Neuron (in vitro differentiated cells): Measurements from ENCODE around the gene FNDC5.
"Not testable (repeated sequence)": the region's sequence is repeated elsewhere in the genome, so short reads cannot be mapped to it uniquely, and the experiment has no call there.

Source experiments
- H2AFZ ChIP-seq: one replicate; pipeline ENCODE4 v1.6.1; 2013; ENCODE audit warnings: low read depth, mild to moderate bottlenecking, inconsistent platforms, low read length, moderate library complexity
- H3K27me3 ChIP-seq: one replicate; pipeline ENCODE4 v1.6.1; 2013; ENCODE audit warnings: low read length; ENCODE audit not compliant: insufficient read depth
- H3K36me3 ChIP-seq: one replicate; pipeline ENCODE4 v1.6.1; 2013; ENCODE audit warnings: low read length; ENCODE audit not compliant: insufficient read depth
- H3K4me1 ChIP-seq: one replicate; pipeline ENCODE4 v1.6.1; 2013; ENCODE audit warnings: low read length; ENCODE audit not compliant: insufficient read depth
- H3K4me3 ChIP-seq: 2 replicates; pipeline ENCODE4 v1.5.1; 2013; ENCODE audit warnings: mild to moderate bottlenecking, low read length, moderate library complexity
- H3K9me3 ChIP-seq: one replicate; pipeline ENCODE4 v1.6.1; 2013; ENCODE audit warnings: low read length

FNDC5 gene

GRCh38 chr1:32870615-32871363 is at the start of gene FNDC5:
TSS of gene FNDC5 (minus strand) at chr1:32870912.
- H3K9me3 ChIP-seq, result no peaks in the 10 kb centered on the region
- peaks cover 21% of the 10 kb centered on the region for H3K4me1 ChIP-seq
- H3K27me3 ChIP-seq, result no peaks in the 10 kb centered on the region
- peak within 1 kb of the TSS; percentile 40 for H3K4me3 ChIP-seq
- H3K36me3 ChIP-seq, result no peaks in the 10 kb centered on the region
- H2AFZ ChIP-seq, result peak within 1 kb of the TSS; percentile 30

- no peak overlapping the region for H2AFZ ChIP-seq
- no peak overlapping the region for H3K4me3 ChIP-seq
- H3K36me3 ChIP-seq, result no peaks in the 10 kb centered on the region
- H3K27me3 ChIP-seq, result no peaks in the 10 kb centered on the region
- no peaks in the 10 kb centered on the region for H3K9me3 ChIP-seq
- peaks cover 11% of the 10 kb centered on the region for H3K4me1 ChIP-seq
Observed at GRCh38 chr1:32919811-32920733, 49.4 kb upstream of the FNDC5 start.

GRCh38 chr1:32918179-32918578 is 47.5 kb upstream of the FNDC5 start:
- Histone ChIP-seq H3K9me3 (no peaks in the 10 kb centered on the region), H3K4me1 (peaks cover 4% of the 10 kb centered on the region), H2AFZ (no peak overlapping the region), H3K27me3 (no peaks in the 10 kb centered on the region), H3K4me3 (no peak overlapping the region), H3K36me3 (no peaks in the 10 kb centered on the region)

GRCh38 chr1:32917521-32917920 is 46.8 kb upstream of the FNDC5 start:
- Histone ChIP-seq H3K9me3 (no peaks in the 10 kb centered on the region), H3K4me3 (no peak overlapping the region), H3K36me3 (no peaks in the 10 kb centered on the region), H2AFZ (no peak overlapping the region), H3K27me3 (no peaks in the 10 kb centered on the region), H3K4me1 (peaks cover 4% of the 10 kb centered on the region)

GRCh38 chr1:32915766-32916706 is 45.3 kb upstream of the FNDC5 start:
- Histone ChIP-seq H3K9me3 (no peaks in the 10 kb centered on the region), H3K36me3 (no peaks in the 10 kb centered on the region), H3K27me3 (no peaks in the 10 kb centered on the region), H2AFZ (no peak overlapping the region), H3K4me3 (no peak overlapping the region), H3K4me1 (peaks cover 4% of the 10 kb centered on the region)

DNA sequence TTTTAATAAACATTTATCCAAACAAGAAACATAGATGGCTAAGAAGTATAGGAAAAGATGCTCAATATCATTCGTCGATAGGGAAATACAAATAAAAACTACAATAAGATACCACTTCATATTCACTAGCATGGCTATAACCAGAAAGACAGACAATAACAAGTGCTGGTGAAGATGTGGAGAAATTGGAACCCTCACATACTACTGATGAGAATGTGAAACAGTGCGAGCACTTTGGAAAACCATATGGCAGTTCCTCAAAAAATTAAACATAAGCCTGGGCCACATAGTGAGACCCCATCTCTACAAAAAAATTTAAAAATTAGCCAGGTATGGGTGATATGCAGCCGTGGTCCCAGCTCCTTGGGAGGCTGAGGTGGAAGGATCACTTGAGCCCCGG is 39.6 kb upstream of the FNDC5 start:
- no peak overlapping the region for H3K4me3 ChIP-seq
- H3K36me3 ChIP-seq, result no peaks in the 10 kb centered on the region
- H3K4me1 ChIP-seq, result peaks cover 3% of the 10 kb centered on the region

DNA sequence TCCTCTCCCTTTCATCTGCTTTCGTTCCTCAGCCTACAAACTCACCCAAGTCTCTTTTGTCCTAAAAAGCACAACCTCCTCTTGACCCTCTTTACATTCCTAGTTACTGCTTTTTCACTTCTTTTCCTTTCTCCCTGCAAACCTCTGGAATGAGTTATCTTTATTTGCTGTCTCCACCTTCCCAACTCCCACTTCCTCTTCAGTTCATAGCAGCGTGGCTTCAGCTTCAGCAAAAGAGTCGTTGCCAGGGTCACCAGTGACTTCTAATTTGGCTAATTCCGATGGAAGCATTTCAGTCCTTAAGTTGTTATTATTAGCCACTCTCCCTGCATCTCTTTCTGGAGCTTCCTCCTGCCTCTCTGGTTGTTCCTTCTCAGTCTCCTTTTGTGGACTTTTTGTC is 36.7 kb upstream of the FNDC5 start:
- H3K9me3 ChIP-seq, result no peaks in the 10 kb centered on the region
- peaks cover 3% of the 10 kb centered on the region for H3K4me1 ChIP-seq
- no peak overlapping the region for H3K4me3 ChIP-seq
- peaks cover 12% of the 10 kb centered on the region for H3K27me3 ChIP-seq
- no peaks in the 10 kb centered on the region for H3K36me3 ChIP-seq
- no peak overlapping the region for H2AFZ ChIP-seq

More for the DNA sequence above, 39.6 kb upstream of the FNDC5 start:
- no peak overlapping the region for H2AFZ ChIP-seq
- H3K27me3 ChIP-seq, result peaks cover 5% of the 10 kb centered on the region
- H3K9me3 ChIP-seq, result no peaks in the 10 kb centered on the region

- no peaks in the 10 kb centered on the region for H3K9me3 ChIP-seq
- peaks cover 18% of the 10 kb centered on the region for H3K27me3 ChIP-seq
- H3K4me1 ChIP-seq, result peaks cover 3% of the 10 kb centered on the region
- no peaks in the 10 kb centered on the region for H3K36me3 ChIP-seq
- no peak overlapping the region for H3K4me3 ChIP-seq
- no peak overlapping the region for H2AFZ ChIP-seq
Observed at GRCh38 chr1:32906654-32907053, 35.9 kb upstream of the FNDC5 start.

- H2AFZ ChIP-seq, H3K4me3 ChIP-seq, H3K9me3 ChIP-seq, H3K36me3 ChIP-seq, H3K4me1 ChIP-seq: not testable (repeated sequence)
- H3K27me3 ChIP-seq, result peaks cover 27% of the 10 kb centered on the region
Observed at GRCh38 chr1:32905588-32905987, 34.9 kb upstream of the FNDC5 start.

DNA sequence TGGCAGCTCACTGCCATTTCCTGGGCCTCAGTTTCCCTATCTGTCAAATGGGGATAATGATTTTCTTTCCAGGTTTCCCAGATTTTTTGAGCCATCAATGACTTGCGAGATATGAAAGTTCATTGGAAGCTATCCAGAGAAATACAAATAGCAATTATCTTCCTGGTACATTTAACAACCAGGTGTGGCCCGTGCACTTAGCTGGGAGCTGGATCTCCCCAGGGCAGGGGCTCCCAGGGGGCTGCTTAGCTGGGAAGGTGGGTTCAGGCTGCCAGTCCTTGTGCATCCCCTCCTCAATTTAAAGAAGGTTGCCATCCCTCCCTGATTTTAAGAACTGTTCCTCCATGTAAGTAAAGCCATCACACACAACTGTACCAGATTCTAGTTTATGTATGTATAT is 34.1 kb upstream of the FNDC5 start:
- H2AFZ ChIP-seq, result no peak overlapping the region
- H3K27me3 ChIP-seq, result peaks cover 34% of the 10 kb centered on the region
- H3K4me3 ChIP-seq, result no peak overlapping the region
- no peaks in the 10 kb centered on the region for H3K36me3 ChIP-seq
- no peaks in the 10 kb centered on the region for H3K9me3 ChIP-seq
- peaks cover 5% of the 10 kb centered on the region for H3K4me1 ChIP-seq

DNA sequence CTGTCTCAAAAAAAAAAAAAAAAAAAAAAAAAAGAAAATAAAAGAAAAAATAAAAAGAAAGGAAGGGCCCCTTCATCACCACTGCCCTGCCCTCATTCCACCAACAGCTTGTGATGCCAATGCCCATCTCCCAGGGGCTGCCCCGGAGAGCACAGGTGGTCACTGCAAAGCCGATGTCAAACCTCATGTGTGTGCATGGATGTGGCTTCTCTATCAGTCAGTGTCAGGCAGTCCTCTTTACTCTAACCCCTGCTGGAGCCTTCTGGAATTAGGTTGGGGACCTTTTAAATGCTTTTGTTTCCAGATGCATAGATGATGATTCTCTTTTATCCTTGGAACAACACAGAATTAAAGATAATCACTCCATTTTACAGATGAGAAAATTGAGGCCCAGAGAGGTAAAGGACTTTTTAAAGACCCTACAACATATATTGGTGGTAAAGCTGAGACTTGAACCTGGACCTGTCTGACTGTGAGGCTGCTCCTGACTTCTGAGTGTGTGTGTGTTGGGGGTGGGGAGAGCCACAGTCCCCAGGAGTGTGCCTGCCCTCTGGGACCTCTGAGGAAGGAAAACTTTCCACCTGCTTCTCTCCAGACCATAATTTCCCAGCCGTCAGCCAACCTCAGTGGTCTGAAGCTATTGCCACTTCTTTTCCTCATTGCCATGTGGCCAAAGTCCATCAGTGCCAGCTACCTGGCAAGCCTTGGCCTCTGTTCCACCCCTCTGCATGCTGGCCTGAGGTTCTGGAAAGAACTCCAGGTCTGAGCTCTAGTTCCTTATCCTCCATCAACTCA is 33.5 kb upstream of the FNDC5 start:
- Histone ChIP-seq H3K4me3 (no peak overlapping the region), H3K36me3 (no peaks in the 10 kb centered on the region), H3K4me1 (peaks cover 5% of the 10 kb centered on the region), H2AFZ (no peak overlapping the region), H3K9me3 (no peaks in the 10 kb centered on the region), H3K27me3 (peaks cover 38% of the 10 kb centered on the region)

DNA sequence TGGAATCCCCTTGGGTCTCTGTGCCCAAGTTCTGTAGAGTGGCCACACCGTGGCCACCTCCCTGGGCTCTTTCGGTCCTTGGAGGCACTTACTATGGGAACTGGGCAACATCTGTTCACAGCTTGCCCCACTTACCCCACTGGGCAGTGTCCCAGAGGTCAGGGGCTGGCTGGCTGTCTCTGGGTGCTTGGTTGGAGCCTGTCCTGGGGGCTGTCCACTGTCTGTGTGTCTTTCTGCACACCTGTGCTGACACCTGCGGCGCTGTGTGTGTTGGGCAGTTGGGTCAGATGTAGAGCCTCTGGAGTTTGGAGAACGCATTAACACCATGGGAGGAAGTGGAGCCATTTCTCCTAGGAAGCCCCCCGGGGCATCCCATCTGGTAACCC is 31.8 kb upstream of the FNDC5 start:
- H3K36me3 ChIP-seq, result no peaks in the 10 kb centered on the region
- peaks cover 50% of the 10 kb centered on the region for H3K27me3 ChIP-seq

More for the DNA sequence above, 31.8 kb upstream of the FNDC5 start:
- peaks cover 5% of the 10 kb centered on the region for H3K4me1 ChIP-seq
- no peaks in the 10 kb centered on the region for H3K9me3 ChIP-seq
- no peak overlapping the region for H3K4me3 ChIP-seq
- no peak overlapping the region for H2AFZ ChIP-seq
